NCI-H748 (cell line): Measurements from ENCODE around the gene PIGQ.

Experiments
- DNase-seq: peaks from one replicate; lab custom pipeline; 2025; ENCODE audit not compliant: unreplicated experiment; lab: John Stamatoyannopoulos, UW

The PIGQ gene

GRCh38 chr16:598823-599739 lies 29.3 kb downstream of the PIGQ start:
- DNase-seq: no peak

DNA sequence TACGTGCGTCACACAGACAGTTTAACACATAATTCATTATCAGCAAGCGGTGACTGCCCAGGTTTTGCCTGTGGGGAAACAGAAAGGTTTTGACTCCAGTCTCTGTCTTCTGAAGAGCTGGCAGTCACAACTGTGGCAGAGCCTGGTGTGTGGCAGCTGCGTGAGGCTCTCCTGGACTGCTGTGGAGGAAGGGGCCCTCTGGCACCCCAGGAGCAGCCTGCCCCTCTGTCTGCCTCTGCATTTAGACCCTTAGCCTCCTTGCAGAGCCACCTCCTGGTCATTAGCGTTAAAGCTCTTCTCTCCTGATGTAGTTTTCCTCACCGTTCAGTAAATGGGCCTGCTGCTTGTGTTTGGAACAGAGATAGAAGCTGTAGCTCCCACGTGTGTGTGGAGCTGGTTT lies 31.0 kb downstream of the PIGQ start:
- no peak for DNase-seq

GRCh38 chr16:603933-604332 lies 34.2 kb downstream of the PIGQ start:
- no peak for DNase-seq

DNA sequence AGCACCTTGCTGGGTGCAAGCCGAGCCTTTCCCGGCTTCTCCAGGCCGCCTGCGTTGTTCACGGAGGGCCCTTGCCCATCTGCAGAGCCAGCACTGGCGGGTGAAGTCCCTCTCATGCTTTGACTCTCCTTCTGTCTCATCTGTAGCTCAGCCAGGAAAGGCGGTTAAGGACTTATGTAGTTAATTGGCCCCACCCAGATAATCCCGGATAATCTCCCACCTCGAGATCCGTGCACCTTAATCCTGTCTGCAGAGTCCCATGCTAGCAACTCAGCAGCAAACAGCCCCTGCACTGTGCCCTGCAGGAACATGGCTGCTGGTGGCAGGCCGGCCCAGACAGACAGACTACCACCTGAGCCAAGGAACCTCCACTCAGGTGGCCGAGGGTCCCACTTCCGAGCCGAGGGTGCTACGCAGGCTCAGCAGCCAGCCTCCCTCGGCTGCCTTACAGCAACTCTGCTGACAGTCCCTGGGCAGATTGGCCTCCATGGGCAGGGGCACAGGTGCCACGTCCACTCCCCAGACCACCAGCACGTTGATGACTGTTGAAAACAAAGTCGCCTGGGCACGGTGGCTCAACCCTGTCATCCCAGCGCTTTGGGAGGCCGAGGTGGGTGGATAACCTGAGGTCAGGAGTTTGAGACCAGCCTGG lies 37.0 kb downstream of the PIGQ start:
- DNase-seq: no peak

GRCh38 chr16:608019-608418 lies 38.3 kb downstream of the PIGQ start:
- DNase-seq: peak; percentile 40

- no peak for DNase-seq
These were observed 39.5 kb downstream of the PIGQ start for GRCh38 chr16:609316-609715.

DNA sequence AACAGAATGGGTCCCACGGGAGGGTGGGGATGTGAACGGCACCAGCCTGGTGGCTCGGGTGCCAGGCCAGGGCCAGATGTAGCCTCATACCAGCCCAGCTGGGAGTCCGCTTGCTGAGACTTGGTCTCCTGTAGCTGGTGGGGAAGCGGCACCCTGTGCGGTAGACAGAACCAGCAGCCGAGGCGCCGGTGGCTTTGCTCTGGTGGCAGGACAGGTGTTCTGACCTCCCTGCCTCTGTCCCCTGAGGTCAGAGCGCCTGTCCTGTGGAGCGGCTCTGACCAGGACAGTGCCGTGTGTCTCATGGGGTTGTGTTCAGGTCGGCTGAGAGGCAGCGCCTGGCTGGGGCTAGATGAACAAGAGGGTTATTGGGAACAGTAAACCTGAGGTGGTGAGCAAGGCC lies 40.2 kb downstream of the PIGQ start:
- DNase-seq: no peak

DNA sequence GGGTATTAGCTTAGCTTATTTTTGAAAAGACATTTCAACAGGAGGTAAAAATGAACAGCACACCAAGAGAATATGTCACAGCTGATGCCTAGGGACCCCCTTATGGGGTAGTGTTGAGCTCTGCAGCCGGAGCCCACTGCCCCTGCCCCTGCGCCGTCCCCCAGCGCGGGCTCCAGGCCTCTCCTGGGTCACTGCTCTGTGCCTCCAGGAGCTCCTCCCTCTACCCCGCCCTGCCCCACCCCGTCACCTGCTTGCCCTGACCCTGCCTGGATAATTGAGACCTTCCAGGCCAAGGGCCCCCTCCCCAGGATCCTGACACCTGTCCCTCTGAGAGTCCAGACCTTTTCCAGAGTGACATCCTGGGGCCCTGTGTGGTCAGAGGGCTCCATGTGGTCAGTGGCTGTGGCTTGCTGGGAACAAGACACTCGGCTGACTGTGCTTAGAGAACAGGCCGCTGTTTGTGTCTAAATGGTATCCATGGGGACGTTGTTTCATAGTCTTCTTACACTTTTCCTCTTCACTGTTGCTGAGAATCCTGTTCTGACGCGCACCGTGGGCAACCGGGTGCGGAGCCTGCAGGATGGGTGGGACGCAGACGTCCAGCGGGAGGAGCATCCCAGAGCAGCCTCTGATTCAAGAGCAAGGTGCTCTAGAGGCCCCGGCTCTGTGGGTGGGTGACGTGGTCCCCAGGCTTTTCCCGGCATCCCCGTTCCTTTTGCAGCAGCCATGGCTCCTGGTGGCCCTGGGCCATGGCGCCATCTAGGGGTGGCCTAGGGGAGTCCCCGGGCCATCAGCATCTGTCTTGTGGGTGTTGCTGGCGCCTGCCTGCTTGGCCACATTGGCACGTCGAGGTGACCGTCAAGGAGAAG lies 41.0 kb downstream of the PIGQ start:
- DNase-seq: peak; percentile 30

GRCh38 chr16:615122-615521 lies 45.4 kb downstream of the PIGQ start:
- no peak for DNase-seq

DNA sequence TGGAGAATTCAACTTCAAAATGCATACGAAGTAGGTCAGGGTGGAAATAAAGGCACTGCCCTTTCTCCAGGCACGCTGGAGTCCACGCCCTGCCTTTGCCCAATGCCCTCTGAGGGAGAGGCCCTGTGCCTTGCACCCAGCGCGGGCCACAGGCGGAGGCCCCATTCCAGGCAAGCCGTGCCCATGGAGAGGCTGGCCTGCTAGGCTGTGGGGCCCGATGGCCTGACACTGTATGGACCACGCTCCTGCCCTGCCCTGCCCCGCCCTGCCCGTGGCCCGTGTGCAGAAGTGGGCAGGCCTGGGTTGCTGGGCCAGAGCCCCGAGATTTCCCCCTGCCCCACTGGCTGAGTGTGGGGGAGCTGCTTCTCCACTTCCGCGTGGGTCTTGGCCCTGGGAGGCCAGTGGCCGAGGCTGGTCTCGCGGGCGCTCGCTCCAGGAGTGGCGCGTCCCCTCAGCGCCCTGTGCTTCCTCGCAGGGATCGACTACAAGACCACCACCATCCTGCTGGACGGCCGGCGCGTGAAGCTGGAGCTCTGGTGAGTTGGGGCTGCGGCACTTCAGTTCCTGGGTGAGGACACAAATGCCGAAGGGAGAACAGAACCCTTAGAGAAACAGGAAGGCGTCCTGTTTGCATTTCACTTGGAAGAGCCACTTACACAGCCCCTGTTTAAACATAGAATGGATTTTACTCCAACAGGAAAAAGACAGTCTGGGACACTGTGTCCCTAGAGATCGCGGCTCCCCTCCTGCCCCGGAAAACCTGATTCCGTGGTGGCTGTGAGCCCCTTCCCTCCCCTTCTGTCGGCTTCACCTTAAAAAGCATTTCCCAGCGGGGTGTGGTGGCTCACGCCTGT lies 47.2 kb downstream of the PIGQ start:
- DNase-seq: no peak

DNA sequence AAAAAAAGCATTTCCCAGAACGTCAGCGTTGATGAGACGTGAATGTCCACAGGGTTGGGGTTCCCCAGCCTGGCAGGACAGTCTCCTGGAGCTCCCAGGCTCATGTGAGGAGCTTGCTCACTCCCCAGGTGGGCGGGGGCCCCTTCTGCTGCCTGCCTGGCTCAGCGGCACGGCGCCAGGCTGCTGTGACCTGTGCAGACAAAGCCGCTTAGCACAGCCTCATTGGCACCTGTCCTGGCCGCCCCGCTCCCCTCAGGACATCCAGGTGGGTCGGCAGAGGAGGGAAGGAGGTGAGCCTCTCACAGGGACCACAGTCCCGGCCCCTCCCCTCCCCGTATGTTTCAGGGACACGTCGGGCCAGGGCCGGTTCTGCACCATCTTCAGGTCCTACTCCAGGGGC lies 48.1 kb downstream of the PIGQ start:
- DNase-seq: no peak

DNA sequence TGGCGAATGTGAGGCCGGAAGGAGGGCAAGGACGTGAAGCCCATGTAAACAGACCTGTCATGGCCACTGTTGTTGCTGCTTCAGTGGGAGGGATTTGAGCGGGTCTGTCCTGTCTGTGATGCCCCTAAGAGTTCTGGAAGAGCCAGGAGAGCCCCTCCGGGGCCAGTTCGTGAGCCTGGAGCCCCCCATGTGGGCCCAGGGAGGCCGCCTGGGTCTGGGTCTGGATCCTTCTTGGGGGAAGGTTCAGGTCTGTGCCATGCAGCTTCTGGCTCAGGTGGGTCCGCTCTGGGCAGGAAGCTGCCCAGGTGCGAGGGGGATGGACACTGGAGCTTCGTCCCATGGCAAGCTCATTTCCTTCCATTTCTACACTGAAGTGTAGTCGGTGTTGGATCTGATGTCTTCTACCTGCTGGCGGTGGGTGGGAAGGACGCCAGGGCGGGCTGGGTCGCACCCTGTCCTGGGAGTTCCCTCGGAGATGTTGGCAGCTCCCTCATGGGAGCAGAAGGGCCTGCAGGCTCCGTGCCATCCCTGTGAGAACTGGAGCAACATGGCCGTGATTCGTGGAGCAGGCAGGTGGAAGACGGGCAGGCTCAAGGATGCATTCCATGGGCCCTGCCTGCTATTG lies 49.8 kb downstream of the PIGQ start:
- no peak for DNase-seq

DNA sequence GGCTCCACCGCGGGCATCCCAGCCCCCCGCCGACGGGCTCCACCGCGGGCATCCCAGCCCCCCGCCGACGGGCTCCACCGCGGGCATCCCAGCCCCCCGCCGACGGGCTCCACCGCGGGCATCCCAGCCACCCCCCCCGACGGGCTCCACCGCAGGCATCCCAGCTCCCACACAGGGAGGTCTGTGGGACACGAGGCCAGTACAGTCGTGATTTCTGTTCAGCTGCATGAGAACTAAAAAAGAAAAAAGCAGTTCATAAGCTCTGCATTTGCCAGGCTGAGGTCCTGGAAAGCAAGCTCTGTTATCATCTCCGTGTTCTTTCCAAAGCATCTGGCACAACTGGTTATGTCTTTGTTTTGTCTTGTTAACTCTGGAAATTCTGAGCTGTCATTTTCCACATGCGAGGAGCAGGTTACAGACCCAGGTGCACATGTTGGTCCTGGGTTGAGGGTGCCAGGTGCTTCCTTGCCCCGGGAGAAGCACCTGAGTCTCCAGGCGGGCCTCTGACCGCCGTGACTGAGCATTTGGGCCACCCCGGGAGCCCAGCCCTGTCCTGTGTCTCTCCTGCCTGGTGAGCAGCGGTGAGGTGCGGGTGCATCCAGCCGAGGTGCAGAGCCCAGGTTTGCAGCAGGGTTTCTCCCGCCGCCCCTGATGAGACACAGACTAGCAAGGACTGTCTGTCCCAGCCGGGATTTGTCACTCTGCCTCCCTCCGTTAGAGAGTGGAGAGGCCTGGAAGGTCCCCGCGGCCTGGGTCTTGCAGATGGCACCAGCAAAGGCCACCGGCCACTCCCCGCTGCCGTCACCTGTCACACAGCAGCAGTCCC lies 51.1 kb downstream of the PIGQ start:
- no peak for DNase-seq

DNA sequence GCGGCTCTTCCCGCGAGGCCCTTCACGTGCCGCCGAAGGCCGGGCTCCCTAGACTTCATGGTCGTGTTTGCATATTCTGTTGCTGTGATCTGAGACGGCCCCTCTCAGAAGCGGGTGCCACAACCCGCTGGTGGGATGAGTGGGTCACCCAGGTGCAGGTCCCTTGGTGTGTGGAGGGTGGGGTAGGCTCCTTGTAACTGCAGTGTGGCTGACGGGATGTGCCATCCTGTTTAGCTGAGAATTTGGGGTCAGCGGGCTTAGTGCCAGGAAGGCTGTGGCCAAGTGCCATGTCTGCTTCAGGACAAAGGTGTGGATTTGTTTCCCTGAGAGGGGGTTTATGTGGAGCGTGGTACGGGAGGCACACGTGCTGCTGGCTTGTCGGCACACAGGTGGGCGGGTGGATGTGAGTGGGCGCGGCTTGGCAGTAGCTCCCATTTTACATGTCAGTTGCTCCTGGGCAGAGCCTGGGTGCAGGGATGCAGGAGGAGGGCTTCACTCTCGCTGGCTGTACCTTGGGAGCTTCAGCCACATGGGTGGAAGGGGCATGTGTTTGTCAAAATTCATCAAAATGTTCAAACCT lies 51.8 kb downstream of the PIGQ start:
- no peak for DNase-seq

DNA sequence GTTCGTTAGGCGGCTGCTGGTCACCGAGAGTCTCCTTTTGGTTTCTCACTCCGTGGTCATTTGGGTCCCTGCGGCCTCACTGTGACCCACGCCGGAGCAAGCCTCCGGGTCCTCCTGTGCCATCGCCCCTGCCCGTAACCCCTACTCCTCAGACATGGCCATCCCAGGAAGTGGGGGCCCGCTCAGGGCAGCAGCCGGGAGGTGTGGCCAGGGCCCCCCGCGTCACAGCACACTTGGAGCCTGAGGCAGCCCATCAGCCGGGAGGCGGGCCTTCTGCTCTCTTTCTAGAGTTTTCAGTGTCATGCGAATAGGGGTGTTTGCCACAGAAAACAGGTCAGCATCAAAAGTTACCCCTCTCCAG lies 53.1 kb downstream of the PIGQ start:
- DNase-seq: no peak

GRCh38 chr16:624526-625070 lies 54.8 kb downstream of the PIGQ start:
- DNase-seq: no peak

GRCh38 chr16:625117-625976 lies 55.6 kb downstream of the PIGQ start:
- no peak for DNase-seq
